Endothelial cell of umbilical vein (primary cell): ENCODE measurements around the gene DLD. TPM values are rescaled to one million over a fixed set of nuclear protein-coding genes. Genes with fewer than 3 reads are reported as not detected.

Source experiments
- BruUV-seq: library from RNA; stranded (reverse); fragments of 400-500 nt; replicated peaks from 2 replicates; lab custom pipeline; 2021; lab: Mats Ljungman, UMichigan
- CTCF ChIA-PET: fragments of 300-600, 350-600 bp; sonication (Branson Sonifier 250); formaldehyde crosslinking; loops from one replicate; lab custom pipeline; 2021; ENCODE audit warnings: antibody characterized with exemption, inconsistent platforms; lab: Charles Lee
- POLR2A ChIA-PET: fragments of 300-600, 350-600 bp; sonication (Branson Sonifier 250); formaldehyde crosslinking; loops from one replicate; lab custom pipeline; 2021; ENCODE audit warnings: antibody characterized with exemption, inconsistent platforms; lab: Charles Lee
- DNase-seq: peaks from one replicate; pipeline ENCODE4 v3.0.0-alpha.2; 2011; ENCODE audit warnings: low read depth, low spot score
- FAIRE-seq: peaks from 2 replicates; lab custom pipeline; 2011; peaks lifted over from hg19 to GRCh38; lab: Jason Lieb, UNC
- H2AFZ ChIP-seq: 2 replicates; pipeline ENCODE4 v1.6.0; 2012; ENCODE audit warnings: low read depth, low read length, control low read depth, inconsistent platforms
- H3K27ac ChIP-seq: 2 replicates; pipeline ENCODE4 v1.5.1; 2011; ENCODE audit warnings: low read depth, mild to moderate bottlenecking, control low read depth, low read length, moderate library complexity; ENCODE audit not compliant: insufficient read depth
- H3K27me3 ChIP-seq, 2 experiments: 2 replicates each; pipeline versions ENCODE4 v1.6.0 to v1.6.1; 2011; ENCODE audit warnings: low read length in 2 of 2, mixed read lengths in 1 of 2; ENCODE audit not compliant: control insufficient read depth in 2 of 2, insufficient read depth in 2 of 2
- H3K36me3 ChIP-seq, 2 experiments: 2 replicates in 1 of 2; 3 replicates in 1 of 2; pipeline ENCODE4 v1.5.1; 2011; ENCODE audit warnings: low read length in 2 of 2, mild to moderate bottlenecking in 1 of 2, moderate library complexity in 1 of 2; ENCODE audit not compliant: control insufficient read depth in 2 of 2, insufficient read depth in 2 of 2; ENCODE audit errors: extremely low read depth in 1 of 2
- H3K4me1 ChIP-seq: 3 replicates; pipeline ENCODE4 v1.5.1; 2011; ENCODE audit warnings: mild to moderate bottlenecking, low read length; ENCODE audit not compliant: control insufficient read depth, insufficient read depth; ENCODE audit errors: extremely low read depth
- H3K4me2 ChIP-seq: 2 replicates; pipeline ENCODE4 v1.6.1; 2011; ENCODE audit warnings: low read length, control low read depth, mixed read lengths; ENCODE audit not compliant: insufficient read depth
- H3K4me3 ChIP-seq, 3 experiments: fragments of 200-600 bp in 1 of 3; sonication (generic), shearing (Covaris generic) in 1 of 3; replicated peaks in 1 of 3; 2 replicates each; pipeline ENCODE4 v1.5.1; 2011 to 2016; ENCODE audit warnings: control low read depth in 3 of 3, low read length in 3 of 3, mild to moderate bottlenecking in 2 of 3, inconsistent platforms in 1 of 3, low read depth in 1 of 3, moderate library complexity in 1 of 3; ENCODE audit not compliant: insufficient read depth in 1 of 3
- H3K79me2 ChIP-seq: 2 replicates; pipeline ENCODE4 v1.6.0; 2012; ENCODE audit warnings: low read length, inconsistent platforms; ENCODE audit not compliant: control insufficient read depth, insufficient read depth
- H3K9ac ChIP-seq: replicated peaks from 2 replicates; pipeline ENCODE3; 2011; ENCODE audit warnings: low read length, control low read depth; ENCODE audit not compliant: insufficient read depth; ENCODE audit errors: extremely low read depth
- H3K9me1 ChIP-seq: replicated peaks from 3 replicates; pipeline ENCODE4 v1.6.0; 2011; ENCODE audit warnings: mild to moderate bottlenecking, low read length; ENCODE audit not compliant: control insufficient read depth, insufficient read depth; ENCODE audit errors: extremely low read depth
- H3K9me3 ChIP-seq: replicated peaks from 2 replicates; pipeline ENCODE4 v1.5.1; 2012; ENCODE audit warnings: low read length, inconsistent platforms; ENCODE audit not compliant: control insufficient read depth, insufficient read depth
- H4K20me1 ChIP-seq: replicated peaks from 2 replicates; pipeline ENCODE3; 2011; ENCODE audit warnings: mild to moderate bottlenecking, low read length; ENCODE audit not compliant: control insufficient read depth, insufficient read depth; ENCODE audit errors: extremely low read depth
- EZH2 ChIP-seq: IDR thresholded peaks from 2 replicates; pipeline ENCODE4 v1.6.1; 2012; ENCODE audit warnings: borderline replicate concordance, low read depth, mild to moderate bottlenecking, moderate library complexity, low read length, inconsistent platforms; ENCODE audit not compliant: severe bottlenecking
- FOS ChIP-seq: IDR thresholded peaks from 2 replicates; pipeline ENCODE4 v1.6.1; 2011; ENCODE audit warnings: mild to moderate bottlenecking, low read length, moderate library complexity, borderline replicate concordance; ENCODE audit not compliant: insufficient read depth
- GATA2 ChIP-seq: IDR thresholded peaks from 2 replicates; pipeline ENCODE4 v1.7.0; 2011; ENCODE audit warnings: low read depth, mild to moderate bottlenecking, moderate library complexity, mixed read lengths, low read length; ENCODE audit not compliant: insufficient read length, insufficient read depth
- JUN ChIP-seq: IDR thresholded peaks from 2 replicates; pipeline ENCODE4 v1.6.1; 2011; ENCODE audit warnings: borderline replicate concordance, low read depth; ENCODE audit not compliant: insufficient read length, insufficient read depth
- MAX ChIP-seq: IDR thresholded peaks from 2 replicates; pipeline ENCODE4 v1.6.1; 2011; ENCODE audit not compliant: insufficient read depth, insufficient read length
- MYC ChIP-seq: IDR thresholded peaks from one replicate; pipeline ENCODE4 v1.6.1; 2011; ENCODE audit warnings: mild to moderate bottlenecking, low read depth, low read length
- POLR2A ChIP-seq: IDR thresholded peaks from 2 replicates; pipeline ENCODE4 v1.6.1; 2012; ENCODE audit warnings: low read depth, mild to moderate bottlenecking, control low read depth, low read length
- POLR2AphosphoS5 ChIP-seq: IDR thresholded peaks from 2 replicates; pipeline ENCODE4 v1.6.1; 2012; ENCODE audit warnings: low read depth, mild to moderate bottlenecking, control low read depth, low read length, moderate library complexity; ENCODE audit not compliant: insufficient read depth
- dilution Hi-C: fragments of 300-500 bp; cut with MboI; formaldehyde crosslinking; loops from one replicate; pipeline ENCODE4 v1.15.0; 2019; ENCODE audit warnings: low sequenced_read_pairs; ENCODE audit not compliant: extremely low pct_ligation_motif_present
- intact Hi-C: fragments of 100-400 bp; cut with micrococcal nuclease; formaldehyde crosslinking; loops from one replicate; pipeline ENCODE4 v1.10.0; 2022
- polyA plus RNA-seq, 4 experiments: library from polyadenylated mRNA; depleted of rRNA in 3 of 4; stranded (reverse) in 3 of 4; unstranded in 1 of 4; fragments of >200 nt; gene quantifications; 2 replicates each; pipeline versions ENCODE4 v1.2.1 to v1.2.3, GENCODE V29; 2011 to 2012; ENCODE audit warnings: missing spikeins in 1 of 4
- total RNA-seq: library from RNA; stranded (reverse); gene quantifications from 2 replicates; pipeline ENCODE4 v1.2.3, GENCODE V29; 2021

DLD gene
- total and polyA plus RNA-seq, 2 donors (not counting 3 experiments of a cell fraction or from before 2014, with no cell fraction given) = 61.7 to 95.0 TPM

GRCh38 chr7:107939573-107940489, 48.8 kb downstream of the DLD start:
- no peaks in the 10 kb centered on the region for H4K20me1 ChIP-seq
- H3K9me1 ChIP-seq = no peaks in the 10 kb centered on the region
- peaks cover 62% of the 10 kb centered on the region for H3K4me1 ChIP-seq
- H3K36me3 ChIP-seq = peaks cover 39 to 51% of the 10 kb centered on the region in 2 experiments
- no peak overlapping the region for H2AFZ ChIP-seq
- ChIA-PET CTCF (interaction anchor here (1.0 to 2.0 kb wide), 3 partner anchors 9 to 206 kb away, joined by 3 to 10 read pairs (median 4); no protein-coding TSS in a partner anchor), POLR2A (no interaction called here)
- FAIRE-seq (peak; percentile 92), DNase-seq (peak; percentile 98)
- peak overlapping the region; percentile 60 for H3K9ac ChIP-seq
- H3K27ac ChIP-seq = peak overlapping the region; percentile 91
- intact Hi-C loops (loop anchor here (1.0 to 2.0 kb wide), 2 partner anchors 8 to 207 kb away; no protein-coding TSS in a partner anchor), dilution Hi-C loops (no loop called here)
- H3K9me3 ChIP-seq = no peaks in the 10 kb centered on the region
- H3K79me2 ChIP-seq = peaks cover 40% of the 10 kb centered on the region
- no peaks in the 10 kb centered on the region for H3K27me3 ChIP-seq
- H3K4me2 ChIP-seq = peak overlapping the region; percentile 8
- no peak overlapping the region for H3K4me3 ChIP-seq
- TF ChIP-seq EZH2 (no peak), FOS (peak; percentile 64), JUN (peak; percentile 79), POLR2A (peak; percentile 56), MYC (no peak), POLR2AphosphoS5 (peak; percentile 88), MAX (no peak), GATA2 (peak; percentile 81)
- no TSS peak for BruUV-seq
